NCI-H510A treated with DMSO at 0.1 percent for 48 hours (cell line): ENCODE results near the gene MYL9.
"Not testable (repeated sequence)": the region's sequence is repeated elsewhere in the genome, so short reads cannot be mapped to it uniquely, and the experiment has no call there.

Experiments used
- DNase-seq: peaks from one replicate; lab custom pipeline; 2025; lab: John Stamatoyannopoulos, UW

MYL9 gene

GRCh38 chr20:36549942-36550789 is 8.8 kb downstream of the MYL9 start:
- DNase-seq = no peak

GRCh38 chr20:36550790-36551299 is 9.5 kb downstream of the MYL9 start:
- DNase-seq = no peak

GRCh38 chr20:36555248-36555647 is 13.9 kb downstream of the MYL9 start:
- no peak for DNase-seq

- DNase-seq = no peak
These were observed 21.4 kb downstream of the MYL9 start for GRCh38 chr20:36562724-36563123.

- DNase-seq = no peak
These were observed 22.1 kb downstream of the MYL9 start for GRCh38 chr20:36563374-36563773.

GRCh38 chr20:36564078-36564725 is 22.9 kb downstream of the MYL9 start:
- DNase-seq = not testable (repeated sequence)

GRCh38 chr20:36564726-36565121 is 23.4 kb downstream of the MYL9 start:
- not testable (repeated sequence) for DNase-seq

GRCh38 chr20:36565520-36565919 is 24.2 kb downstream of the MYL9 start:
- DNase-seq = no peak

GRCh38 chr20:36569847-36570429 is 28.6 kb downstream of the MYL9 start:
- DNase-seq = no peak

- DNase-seq = no peak
These were observed 30.5 kb downstream of the MYL9 start for GRCh38 chr20:36571564-36572504.

- DNase-seq = peak; percentile 24
These were observed 31.4 kb downstream of the MYL9 start for GRCh38 chr20:36572701-36573102.

GRCh38 chr20:36573103-36573797 is 31.9 kb downstream of the MYL9 start, which contains the start of gene TGIF2:
Gene TGIF2, plus strand, starts transcription at chr20:36573597. Its CDS starts 5,178 bp downstream, at chr20:36578775.
- DNase-seq = peak; percentile 64

- DNase-seq = no peak
These were observed 32.6 kb downstream of the MYL9 start for GRCh38 chr20:36573798-36574365.

GRCh38 chr20:36574366-36575135 is 33.2 kb downstream of the MYL9 start:
- DNase-seq = peak; percentile 28

GRCh38 chr20:36576081-36576445 is 34.7 kb downstream of the MYL9 start:
- DNase-seq = no peak

GRCh38 chr20:36578356-36579041 is 37.2 kb downstream of the MYL9 start:
- no peak for DNase-seq

GRCh38 chr20:36579996-36580545 is 38.8 kb downstream of the MYL9 start:
- DNase-seq = no peak

- DNase-seq = no peak
These were observed 41.0 kb downstream of the MYL9 start for GRCh38 chr20:36582322-36582721.

- DNase-seq = no peak
These were observed 41.5 kb downstream of the MYL9 start for GRCh38 chr20:36582821-36583220.
